ENCODE data around the gene FLT3. TPM values are rescaled to one million over a fixed set of nuclear protein-coding genes. Genes with fewer than 3 reads are reported as not detected.

FLT3 gene

DNA sequence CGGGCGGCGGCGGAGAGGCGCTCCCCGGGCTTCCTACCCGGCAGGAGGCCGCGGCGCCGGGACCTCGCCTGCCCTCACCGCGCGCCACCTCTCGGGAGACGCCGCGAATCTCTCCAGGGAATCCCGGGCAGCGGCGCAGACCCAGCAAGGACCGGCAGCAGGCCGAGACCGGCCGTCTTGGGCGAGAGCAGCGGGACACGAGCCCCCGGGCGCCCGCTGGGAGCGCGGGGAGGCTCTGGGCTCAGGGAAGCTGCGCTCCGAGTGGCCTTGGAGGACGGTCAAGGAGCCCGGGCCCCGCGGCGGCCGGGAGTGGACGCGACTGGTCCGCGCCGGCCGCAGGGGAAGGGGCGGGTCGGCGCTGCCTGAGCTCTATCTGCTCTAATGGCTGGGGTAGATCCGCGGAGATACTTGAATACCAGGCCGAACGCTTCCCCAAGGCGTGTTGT is 145.9 kb downstream of the FLT3 start:
- no peak overlapping the region for H3K27ac ChIP-seq (replicated peaks; ENCODE audit: low read length)
- peaks cover 18 to 77% (median 60%) of the 10 kb centered on the region in 3 experiments for H3K27me3 ChIP-seq (ENCODE audit: control insufficient read depth in 3 of 3, insufficient read depth in 3 of 3, low read depth in 1 of 3, low read length in 3 of 3)
- H2BK120ac ChIP-seq (ENCODE audit: low read depth, low read length): no peak overlapping the region
- H3K9me3 ChIP-seq (replicated peaks in 1 of 2; ENCODE audit: control insufficient read depth in 2 of 2, insufficient read depth in 1 of 2, low read depth in 1 of 2, low read length in 2 of 2): no peaks in the 10 kb centered on the region
- no CpG with 5 or more reads among the region's 56 CpGs for WGBS, 2 donors (ENCODE audit: extremely low coverage in 2 of 2, insufficient read length in 2 of 2, insufficient replicate concordance in 1 of 2)
- H2AK5ac ChIP-seq (ENCODE audit: low read depth, low read length): no peak overlapping the region
- H2BK12ac ChIP-seq (ENCODE audit: low read length): no peak overlapping the region
- H3K4me1 ChIP-seq (ENCODE audit: control insufficient read depth in 2 of 2, insufficient read depth in 1 of 2, low read depth in 1 of 2, low read length in 2 of 2): no peaks in the 10 kb centered on the region
- no peak for DNase-seq (ENCODE audit: low spot score)
- H3K79me1 ChIP-seq (ENCODE audit: low read depth, low read length): no peaks in the 10 kb centered on the region
- H3K4ac ChIP-seq (ENCODE audit: low read length): no peak overlapping the region
- no peak overlapping the region for H3K14ac ChIP-seq (ENCODE audit: low read length)
- H2BK5ac ChIP-seq (ENCODE audit: low read length): no peak overlapping the region
- H3K9ac ChIP-seq (ENCODE audit: low read depth, low read length, poor library complexity): no peak overlapping the region
- H3K4me3 ChIP-seq (ENCODE audit: low read length in 2 of 2): peak overlapping the region in 1 of 2 donors; percentile 57
- H3K23ac ChIP-seq (ENCODE audit: low read depth, low read length, poor library complexity): no peak overlapping the region
- no peak overlapping the region for H4K91ac ChIP-seq (ENCODE audit: low read depth, low read length, poor library complexity)
- no peak overlapping the region for H4K8ac ChIP-seq (ENCODE audit: low read depth, low read length)
- H2BK15ac ChIP-seq (ENCODE audit: low read length): no peak overlapping the region
- H3K36me3 ChIP-seq (replicated peaks in 1 of 2; ENCODE audit: control insufficient read depth in 2 of 2, insufficient read depth in 2 of 2, low read length in 2 of 2): no peaks in the 10 kb centered on the region
- H3K4me2 ChIP-seq (ENCODE audit: insufficient read depth, low read length, poor library complexity, severe bottlenecking): peak overlapping the region; percentile 98
- peak overlapping the region; percentile 99 for H2AFZ ChIP-seq (ENCODE audit: low read length)
- peak overlapping the region; percentile 71 for H3K18ac ChIP-seq (ENCODE audit: low read length)

GRCh38 chr13:27953676-27954405 is 146.5 kb downstream of the FLT3 start:
- H3K4ac ChIP-seq (ENCODE audit: low read length): no peak overlapping the region
- no peaks in the 10 kb centered on the region for H3K79me1 ChIP-seq (ENCODE audit: low read depth, low read length)
- H3K9me3 ChIP-seq (replicated peaks in 1 of 2; ENCODE audit: control insufficient read depth in 2 of 2, insufficient read depth in 1 of 2, low read depth in 1 of 2, low read length in 2 of 2): no peaks in the 10 kb centered on the region
- no peaks in the 10 kb centered on the region for H3K4me1 ChIP-seq (ENCODE audit: control insufficient read depth in 2 of 2, insufficient read depth in 1 of 2, low read depth in 1 of 2, low read length in 2 of 2)
- H2AFZ ChIP-seq (ENCODE audit: low read length): peak overlapping the region; percentile 99
- H3K4me2 ChIP-seq (ENCODE audit: insufficient read depth, low read length, poor library complexity, severe bottlenecking): peak overlapping the region; percentile 98
- peak overlapping the region; percentile 35 to 75 for H3K4me3 ChIP-seq (ENCODE audit: low read length in 2 of 2)
- no peak overlapping the region for H3K14ac ChIP-seq (ENCODE audit: low read length)
- no peak overlapping the region for H2BK12ac ChIP-seq (ENCODE audit: low read length)
- H2AK5ac ChIP-seq (ENCODE audit: low read depth, low read length): no peak overlapping the region
- no peak overlapping the region for H2BK120ac ChIP-seq (ENCODE audit: low read depth, low read length)
- peak; percentile 89 for DNase-seq (ENCODE audit: low spot score)
- no CpG with 5 or more reads among the region's 71 CpGs for WGBS, 2 donors (ENCODE audit: extremely low coverage in 2 of 2, insufficient read length in 2 of 2, insufficient replicate concordance in 1 of 2)
- peak overlapping the region; percentile 83 for H3K18ac ChIP-seq (ENCODE audit: low read length)
- H2BK15ac ChIP-seq (ENCODE audit: low read length): no peak overlapping the region
- H4K8ac ChIP-seq (ENCODE audit: low read depth, low read length): no peak overlapping the region
- no peaks in the 10 kb centered on the region for H3K36me3 ChIP-seq (replicated peaks in 1 of 2; ENCODE audit: control insufficient read depth in 2 of 2, insufficient read depth in 2 of 2, low read length in 2 of 2)
- H3K27ac ChIP-seq (replicated peaks; ENCODE audit: low read length): no peak overlapping the region
- H3K23ac ChIP-seq (ENCODE audit: low read depth, low read length, poor library complexity): no peak overlapping the region
- peaks cover 17 to 71% (median 55%) of the 10 kb centered on the region in 3 experiments for H3K27me3 ChIP-seq (ENCODE audit: control insufficient read depth in 3 of 3, insufficient read depth in 3 of 3, low read depth in 1 of 3, low read length in 3 of 3)
- H2BK5ac ChIP-seq (ENCODE audit: low read length): no peak overlapping the region
- H4K91ac ChIP-seq (ENCODE audit: low read depth, low read length, poor library complexity): no peak overlapping the region
- no peak overlapping the region for H3K9ac ChIP-seq (ENCODE audit: low read depth, low read length, poor library complexity)

Small RNA genes lying within 50 kb of the gene (small RNA-seq; reads per million reads assigned to genes)
- gene RN7SL272P (ENCODE audit: insufficient read depth): not detected
